Neural cell (in vitro differentiated cells): ENCODE results near the gene SLC6A3.

Source experiments
- CTCF ChIP-seq: fragments of 450-650 bp; IDR thresholded peaks from 2 replicates; pipeline ENCODE4 v1.5.1; 2014; ENCODE audit warnings: antibody characterized with exemption, mild to moderate bottlenecking, moderate library complexity; ENCODE audit not compliant: poor library complexity, severe bottlenecking
- EZH2 ChIP-seq: fragments of 200-600, 300-800 bp; shearing (Covaris generic), sonication (generic); IDR thresholded peaks from 2 replicates; pipeline ENCODE4 v1.6.1; 2014; ENCODE audit warnings: antibody characterized with exemption, low read length, borderline replicate concordance, mild to moderate bottlenecking; ENCODE audit not compliant: insufficient read depth, poor library complexity, severe bottlenecking
- MXI1 ChIP-seq: fragments of 450-650 bp; conservative IDR thresholded peaks from 2 replicates; pipeline ENCODE4 v1.6.1; 2014; ENCODE audit warnings: antibody characterized with exemption, mild to moderate bottlenecking; ENCODE audit not compliant: poor library complexity, severe bottlenecking
- POLR2AphosphoS5 ChIP-seq: IDR thresholded peaks from 2 replicates; pipeline ENCODE4 v1.6.1; 2012
- REST ChIP-seq: IDR thresholded peaks from 2 replicates; pipeline ENCODE4 v1.6.1; 2012; ENCODE audit warnings: borderline replicate concordance
- SMC3 ChIP-seq: fragments of 450-650 bp; conservative IDR thresholded peaks from 2 replicates; pipeline ENCODE4 v1.6.1; 2014; ENCODE audit warnings: antibody characterized with exemption, mild to moderate bottlenecking, moderate library complexity; ENCODE audit not compliant: poor library complexity
- TAF1 ChIP-seq: IDR thresholded peaks from 2 replicates; pipeline ENCODE4 v1.6.1; 2012; ENCODE audit warnings: low read depth

- TF ChIP-seq CTCF: no peak
- TF ChIP-seq SMC3: no peak
- TF ChIP-seq POLR2AphosphoS5: no peak
- no peak for TF ChIP-seq EZH2
- no peak for TF ChIP-seq MXI1
- no peak for TF ChIP-seq REST
- no peak for TF ChIP-seq TAF1
Measured at GRCh38 chr5:1385395-1386273, 59.6 kb downstream of the SLC6A3 start.
